ENCODE measurements around the gene RYR1.
A peak's percentile ranks its signal among the peaks of the same experiment; 100 is the strongest.

RYR1 gene

GRCh38 chr19:38507551-38508127 is 74.1 kb downstream of the RYR1 start:
- H3K36me3 ChIP-seq (ENCODE audit: control insufficient read depth in 2 of 2, insufficient read depth in 1 of 2, low read length in 2 of 2) = no peaks in the 10 kb centered on the region; a peak in 1 of 3 replicates
- no peaks in the 10 kb centered on the region for H3K9me3 ChIP-seq (ENCODE audit: control insufficient read depth, insufficient read depth, low read depth, low read length)
- no peak overlapping the region for H3K4me3 ChIP-seq (ENCODE audit: low read depth, low read length)
- H3K4me1 ChIP-seq (ENCODE audit: control insufficient read depth, insufficient read depth, low read length) = no peaks in the 10 kb centered on the region
- ChIA-PET CTCF (interaction anchor here (1.1 to 7.1 kb wide), 3 partner anchors 104 to 128 kb away, joined by 5 to 45 read pairs (median 6); partner anchors contain the start of gene FAM98C), POLR2A (no interaction called here)
- 0 out of 2 replicates have a peak, but pooled peaks have one; percentile 40 for TF ChIP-seq GLIS2 (tag by site-specific recombination; IDR thresholded peaks at IDR 0.05)
- peak; percentile 42; the same call in 1 of the 2 replicates for TF ChIP-seq SCRT2 (tag by site-specific recombination; IDR thresholded peaks at IDR 0.05)
- TF ChIP-seq ZNF664 (tag by site-specific recombination; IDR thresholded peaks at IDR 0.05) = peak; percentile 99
- TF ChIP-seq ZNF623 (tag by site-specific recombination; IDR thresholded peaks at IDR 0.05) = no peak
- H3K27ac ChIP-seq (ENCODE audit: extremely low read depth, low read depth, low read length) = no peak overlapping the region

GRCh38 chr19:38508507-38508906 is 75.0 kb downstream of the RYR1 start:
- TF ChIP-seq ZNF521 (tag by site-specific recombination; IDR thresholded peaks at IDR 0.05) (no peak), ZNF623 (tag by site-specific recombination; IDR thresholded peaks at IDR 0.05) (peak; percentile 87)
- Histone ChIP-seq H3K4me1 (ENCODE audit: control insufficient read depth, insufficient read depth, low read length) (no peaks in the 10 kb centered on the region), H3K9me3 (ENCODE audit: control insufficient read depth, insufficient read depth, low read depth, low read length) (no peaks in the 10 kb centered on the region), H3K36me3 (ENCODE audit: control insufficient read depth in 2 of 2, insufficient read depth in 1 of 2, low read length in 2 of 2) (no peaks in the 10 kb centered on the region; a peak in 1 of 3 replicates), H3K4me3 (ENCODE audit: low read depth, low read length) (no peak overlapping the region), H3K27ac (ENCODE audit: extremely low read depth, low read depth, low read length) (no peak overlapping the region)
- ChIA-PET POLR2A (no interaction called here), CTCF (interaction anchor here (0.5 to 7.1 kb wide), 7 partner anchors 30 to 422 kb away, joined by 3 to 45 read pairs (median 3); partner anchors contain the start of genes FAM98C, MRPS12 and SARS2)

- H3K4me1 ChIP-seq (ENCODE audit: control insufficient read depth, insufficient read depth, low read length) = no peaks in the 10 kb centered on the region
- H3K9me3 ChIP-seq (ENCODE audit: control insufficient read depth, insufficient read depth, low read depth, low read length) = no peaks in the 10 kb centered on the region
- CTCF ChIA-PET = interaction anchor here (0.5 to 7.1 kb wide), 6 partner anchors 31 to 422 kb away, joined by 3 to 45 read pairs (median 4); partner anchors contain the start of genes FAM98C, MRPS12 and SARS2
- no peak overlapping the region for H3K27ac ChIP-seq (ENCODE audit: extremely low read depth, low read depth, low read length)
- no peaks in the 10 kb centered on the region; a peak in 1 of 3 replicates for H3K36me3 ChIP-seq (ENCODE audit: control insufficient read depth in 2 of 2, insufficient read depth in 1 of 2, low read length in 2 of 2)
- POLR2A ChIA-PET = interaction anchor here (0.6 kb wide), 1 partner anchor 25 kb away, joined by 5 read pairs; no protein-coding TSS in a partner anchor
- TF ChIP-seq OSR2 (tag by site-specific recombination; IDR thresholded peaks at IDR 0.05) (no peak), REPIN1 (tag by site-specific recombination; IDR thresholded peaks at IDR 0.05; ENCODE audit: low read depth) (0 out of 2 replicates have a peak, but pooled peaks have one; percentile 39), ZBTB26 (tag by site-specific recombination; optimal IDR thresholded peaks at IDR 0.05) (no peak), ZNF10 (tag by site-specific recombination; IDR thresholded peaks at IDR 0.05) (no peak), ZNF585B (tag by site-specific recombination; IDR thresholded peaks at IDR 0.05) (no peak), ZNF114 (tag by site-specific recombination; IDR thresholded peaks at IDR 0.05) (no peak), ZNF133 (tag by site-specific recombination; IDR thresholded peaks at IDR 0.05) (no peak), ZNF664 (tag by site-specific recombination; IDR thresholded peaks at IDR 0.05) (peak; percentile 52; the same call in 1 of the 2 replicates), ZNF350 (tag by site-specific recombination; IDR thresholded peaks at IDR 0.05) (no peak), ZNF24 (tag by site-specific recombination; IDR thresholded peaks at IDR 0.05) (0 out of 2 replicates have a peak, but pooled peaks have one; percentile 26), REST (tag by site-specific recombination; IDR thresholded peaks at IDR 0.05) (no peak), ZNF174 (tag by site-specific recombination; IDR thresholded peaks at IDR 0.05) (no peak), ZNF335 (tag by site-specific recombination; conservative IDR thresholded peaks at IDR 0.05) (no peak), ZNF48 (tag by site-specific recombination; IDR thresholded peaks at IDR 0.05) (no peak)
- H3K4me3 ChIP-seq (ENCODE audit: low read depth, low read length) = no peak overlapping the region
Observed at GRCh38 chr19:38509027-38509426, 75.5 kb downstream of the RYR1 start.

Measured in HEK293 (cell line).